CD4-positive, alpha-beta T cell treated with Interleukin-10 for 1 hour (primary cell): ENCODE results near the gene SOBP.

ENCODE experiments used
- DNase-seq: peaks from one replicate; pipeline ENCODE4 v3.0.0-alpha.2; 2020

SOBP gene

GRCh38 chr6:107625264-107625663 lies 135.3 kb downstream of the SOBP start:
- no peak for DNase-seq

DNA sequence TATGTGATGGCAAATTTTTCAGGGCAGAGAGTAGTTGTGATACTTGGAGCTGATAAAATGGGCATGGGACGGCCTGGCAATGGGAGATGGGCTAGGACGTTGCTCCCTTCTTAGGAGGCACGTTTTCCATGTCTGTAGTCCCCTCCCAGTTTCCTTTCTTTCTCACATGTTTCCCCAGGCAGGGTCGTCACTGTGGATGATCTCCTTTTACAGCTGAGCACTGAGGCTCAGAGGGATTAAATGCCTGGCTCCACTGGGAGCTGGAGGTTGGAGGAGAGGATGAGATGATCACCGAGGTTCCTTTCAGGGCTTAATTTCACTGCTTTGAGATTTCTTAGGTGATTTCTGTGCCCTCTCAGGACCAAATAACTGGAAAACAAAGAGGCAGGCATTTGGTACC lies 136.7 kb downstream of the SOBP start:
- DNase-seq = no peak

- DNase-seq = no peak
Measured at GRCh38 chr6:107627969-107628368, 138.1 kb downstream of the SOBP start.

- DNase-seq = no peak
Measured at GRCh38 chr6:107628878-107629277, 139.0 kb downstream of the SOBP start.

GRCh38 chr6:107629548-107630129 lies 139.7 kb downstream of the SOBP start:
- DNase-seq = no peak

GRCh38 chr6:107630348-107630977 lies 140.5 kb downstream of the SOBP start:
- no peak for DNase-seq

DNA sequence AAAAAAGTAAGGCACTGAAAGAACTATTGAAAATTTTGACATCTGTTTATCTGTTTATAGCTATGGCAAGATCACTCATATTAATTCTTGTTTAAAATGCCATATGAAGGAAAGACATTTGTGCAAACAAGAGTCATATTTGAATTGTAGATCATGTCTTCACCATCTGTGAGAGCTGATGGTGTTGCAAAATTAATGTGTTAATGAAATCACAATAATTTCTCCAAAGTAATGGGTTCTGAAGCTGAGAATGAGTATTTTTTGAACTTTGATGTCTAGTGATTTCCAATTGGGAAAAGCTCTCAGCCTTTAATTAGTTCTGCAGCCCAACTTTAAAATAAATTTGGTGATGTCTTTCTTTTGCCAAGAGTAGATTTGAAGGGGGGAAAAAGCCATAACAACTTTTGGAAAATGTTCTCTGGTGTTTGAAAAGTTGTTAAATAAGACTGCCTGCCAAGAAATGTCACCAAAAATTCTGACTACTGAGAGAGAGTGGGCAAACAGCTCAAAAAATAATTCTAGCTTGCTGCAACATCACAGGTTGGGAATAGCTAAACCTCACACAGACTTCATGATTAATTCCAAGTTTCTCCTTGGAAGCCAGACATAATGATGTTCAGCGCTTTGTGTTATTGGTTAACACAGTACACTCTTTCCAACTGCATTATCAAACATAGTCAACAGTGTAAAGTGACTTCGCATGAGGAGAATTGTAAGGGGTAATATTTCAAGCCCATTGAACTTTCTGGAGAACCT lies 142.6 kb downstream of the SOBP start:
- no peak for DNase-seq

DNA sequence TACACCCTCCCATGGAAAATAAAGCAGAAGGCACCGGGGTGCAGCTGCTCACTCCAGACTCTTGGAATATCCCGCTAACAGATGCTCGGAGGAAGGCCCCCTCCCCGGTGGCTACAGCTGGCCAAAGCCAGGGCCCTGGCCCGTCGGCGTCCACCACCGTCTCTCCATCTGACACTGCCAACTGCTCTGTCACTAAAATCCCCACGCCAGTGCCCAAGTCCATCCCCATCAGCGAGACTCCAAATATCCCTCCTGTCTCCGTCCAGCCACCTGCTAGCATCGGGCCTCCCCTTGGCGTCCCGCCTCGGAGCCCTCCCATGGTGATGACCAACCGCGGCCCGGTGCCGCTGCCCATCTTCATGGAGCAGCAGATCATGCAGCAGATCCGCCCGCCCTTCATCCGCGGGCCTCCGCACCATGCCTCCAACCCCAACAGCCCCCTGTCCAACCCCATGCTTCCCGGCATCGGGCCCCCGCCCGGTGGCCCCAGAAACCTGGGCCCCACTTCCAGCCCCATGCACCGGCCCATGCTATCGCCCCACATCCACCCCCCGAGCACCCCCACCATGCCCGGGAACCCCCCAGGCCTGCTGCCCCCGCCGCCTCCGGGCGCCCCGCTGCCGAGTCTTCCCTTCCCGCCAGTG lies 143.9 kb downstream of the SOBP start:
- DNase-seq = no peak

DNA sequence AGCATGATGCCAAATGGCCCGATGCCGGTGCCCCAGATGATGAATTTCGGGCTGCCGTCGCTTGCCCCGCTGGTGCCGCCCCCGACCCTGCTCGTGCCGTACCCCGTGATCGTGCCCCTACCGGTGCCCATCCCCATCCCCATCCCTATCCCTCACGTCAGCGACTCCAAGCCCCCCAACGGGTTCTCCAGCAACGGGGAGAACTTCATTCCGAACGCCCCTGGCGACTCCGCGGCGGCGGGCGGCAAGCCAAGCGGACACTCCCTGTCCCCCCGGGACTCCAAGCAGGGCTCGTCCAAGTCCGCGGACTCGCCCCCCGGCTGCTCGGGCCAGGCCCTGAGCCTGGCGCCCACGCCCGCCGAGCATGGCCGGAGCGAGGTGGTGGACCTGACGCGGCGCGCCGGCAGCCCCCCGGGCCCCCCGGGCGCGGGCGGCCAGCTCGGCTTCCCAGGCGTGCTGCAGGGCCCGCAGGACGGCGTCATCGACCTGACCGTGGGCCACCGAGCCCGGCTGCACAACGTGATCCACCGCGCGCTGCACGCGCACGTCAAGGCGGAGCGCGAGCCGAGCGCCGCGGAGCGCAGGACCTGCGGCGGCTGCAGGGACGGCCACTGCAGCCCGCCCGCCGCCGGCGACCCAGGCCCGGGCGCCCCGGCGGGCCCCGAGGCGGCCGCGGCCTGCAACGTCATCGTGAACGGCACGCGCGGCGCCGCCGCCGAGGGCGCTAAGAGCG lies 144.6 kb downstream of the SOBP start:
- no peak for DNase-seq

- DNase-seq = no peak
Measured at GRCh38 chr6:107635057-107635515, 145.2 kb downstream of the SOBP start.

DNA sequence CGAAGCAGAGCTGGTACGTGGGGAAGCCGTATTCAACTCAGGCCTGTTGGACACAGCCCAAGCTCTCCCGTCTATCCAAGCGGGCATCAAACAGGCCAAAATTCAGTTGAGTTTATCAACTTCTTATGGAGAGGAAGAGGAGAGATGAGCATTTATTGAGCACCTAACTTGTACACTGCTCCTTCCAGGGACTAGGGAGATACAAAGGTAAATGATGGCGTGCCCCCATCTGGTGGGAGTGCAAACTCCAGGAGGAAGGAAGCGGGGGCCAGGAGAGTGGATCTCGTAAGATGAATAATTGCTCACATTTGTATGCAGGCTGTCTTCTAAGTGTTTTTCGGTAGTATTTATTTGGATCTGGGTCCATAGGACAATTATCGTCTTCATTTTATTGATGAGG lies 146.6 kb downstream of the SOBP start:
- no peak for DNase-seq

GRCh38 chr6:107637316-107638315 lies 147.7 kb downstream of the SOBP start:
- DNase-seq = no peak

GRCh38 chr6:107638493-107638892 lies 148.6 kb downstream of the SOBP start:
- no peak for DNase-seq

DNA sequence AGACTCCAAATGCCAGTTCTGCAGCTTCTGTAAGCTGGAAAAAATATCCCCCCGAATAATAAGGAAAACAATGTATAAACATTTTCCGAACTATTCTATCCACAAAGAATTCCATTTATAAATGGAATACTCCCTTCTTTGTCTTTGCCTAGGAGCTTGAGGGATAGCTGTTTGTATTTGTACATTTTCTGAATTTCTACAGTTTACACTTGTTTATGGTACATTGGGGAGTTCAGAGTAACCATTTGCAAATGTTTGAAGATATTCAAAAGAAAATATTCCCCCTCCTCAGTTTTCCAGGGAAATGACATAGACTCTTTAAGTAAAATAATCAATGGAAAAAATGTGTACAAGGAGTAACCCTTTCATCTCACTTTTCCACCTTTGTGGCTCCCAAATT lies 149.6 kb downstream of the SOBP start:
- no peak for DNase-seq

- DNase-seq = no peak
Measured at GRCh38 chr6:107641071-107641470, 151.2 kb downstream of the SOBP start.

- DNase-seq = no peak
Measured at GRCh38 chr6:107641500-107641941, 151.6 kb downstream of the SOBP start.

GRCh38 chr6:107642095-107642860 lies 152.4 kb downstream of the SOBP start:
- DNase-seq = no peak

DNA sequence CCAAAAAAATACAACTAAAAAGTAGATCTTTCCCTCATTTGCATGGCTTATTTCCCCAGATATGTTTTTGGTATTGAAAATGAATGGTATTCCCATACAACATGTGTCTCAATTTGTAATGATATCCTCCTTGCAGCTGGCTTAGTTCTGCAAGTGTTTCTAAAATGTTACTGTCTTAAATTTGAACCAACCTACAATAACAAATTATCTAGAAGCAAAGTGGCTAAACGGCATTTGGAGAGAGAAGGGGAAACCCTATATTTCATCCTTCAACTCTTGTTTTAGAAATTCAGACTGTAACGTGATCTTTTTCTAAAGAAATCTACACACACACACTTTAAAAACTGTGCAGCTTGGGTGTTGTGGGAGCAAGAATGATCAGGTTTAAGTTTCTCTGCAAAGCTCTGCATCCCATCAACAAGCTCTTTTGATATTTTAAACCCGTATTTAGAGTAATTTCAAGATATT lies 153.0 kb downstream of the SOBP start:
- no peak for DNase-seq

DNA sequence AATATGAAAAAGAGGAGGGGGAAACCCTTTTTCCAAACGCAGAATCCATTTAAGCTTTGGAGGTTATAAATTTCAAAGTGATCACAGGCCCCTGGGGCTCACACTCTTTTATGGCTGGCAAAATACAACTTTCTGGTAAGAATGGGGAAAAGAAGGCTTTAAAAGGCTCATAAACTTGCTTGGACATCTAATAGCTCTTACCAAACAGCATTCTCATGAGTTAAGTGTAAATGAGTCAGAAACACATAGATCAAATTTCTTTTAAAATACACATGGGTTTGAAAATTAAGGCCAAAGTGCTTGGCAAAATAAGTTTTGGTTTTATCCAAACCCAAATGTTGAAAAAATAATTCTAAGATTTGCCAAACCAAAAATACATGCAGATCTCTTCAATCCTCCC lies 154.6 kb downstream of the SOBP start:
- DNase-seq = no peak

DNA sequence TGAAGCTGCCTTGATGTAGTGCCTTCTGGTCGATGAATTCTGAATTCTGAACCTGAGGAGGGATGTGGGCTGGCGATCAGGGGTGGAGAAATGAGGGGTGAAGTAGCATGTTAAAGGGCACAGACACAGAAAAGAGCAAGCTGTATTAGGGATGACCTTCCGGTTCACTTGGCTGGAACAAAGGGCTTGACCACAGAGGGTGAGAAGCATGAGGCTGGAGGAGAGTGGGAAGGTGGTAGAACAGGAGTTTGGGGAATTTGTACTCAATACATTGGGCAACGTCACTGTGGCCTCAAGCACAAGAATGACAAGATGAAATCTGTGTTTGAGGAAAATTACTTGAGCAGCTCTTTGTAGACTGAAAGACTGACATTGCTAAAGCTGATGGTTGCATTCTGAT lies 155.8 kb downstream of the SOBP start:
- DNase-seq = no peak

- no peak for DNase-seq
Measured at GRCh38 chr6:107646176-107646575, 156.3 kb downstream of the SOBP start.
